A673 (cell line): Measurements from ENCODE around the gene SNTB2.

ENCODE experiments used
- CTCF ChIP-seq: fragments of 300-800, 200-600 bp; sonication (generic); conservative IDR thresholded peaks from 2 replicates; pipeline ENCODE4 v1.5.1; 2017; ENCODE audit warnings: low read depth, mild to moderate bottlenecking, antibody characterized with exemption, low read length, moderate library complexity, mixed read lengths
- EZH2 ChIP-seq: fragments of 200-600 bp; sonication (generic); IDR thresholded peaks from 2 replicates; pipeline ENCODE4 v1.6.1; 2017; ENCODE audit warnings: borderline replicate concordance, low read depth, mild to moderate bottlenecking, mixed read lengths, antibody characterized with exemption, low read length; ENCODE audit not compliant: poor library complexity, severe bottlenecking

- TF ChIP-seq CTCF, result no peak
- no peak for TF ChIP-seq EZH2
These were observed 47.5 kb downstream of the SNTB2 start for GRCh38 chr16:69234460-69234859.
